SU-DHL-6 (cell line): ENCODE data around the gene ASAP2.

Experiments used
- H2AFZ ChIP-seq: fragments of 200-600 bp; sonication (generic); 2 replicates; pipeline ENCODE4 v1.6.1; 2014; ENCODE audit warnings: low read depth, mild to moderate bottlenecking, moderate library complexity, mixed read lengths, antibody characterized with exemption, low read length; ENCODE audit not compliant: severe bottlenecking
- H3F3A ChIP-seq: fragments of 200-600 bp; shearing (Covaris generic); 2 replicates; pipeline ENCODE4 v1.6.0; 2016; ENCODE audit warnings: antibody characterized with exemption, mild to moderate bottlenecking; ENCODE audit not compliant: insufficient read depth
- H3K27ac ChIP-seq: fragments of 200-600 bp; sonication (generic); 2 replicates; pipeline ENCODE4 v1.5.1; 2016; ENCODE audit warnings: low read depth, mild to moderate bottlenecking, low read length, moderate library complexity, mixed read lengths
- H3K27me3 ChIP-seq: fragments of 200-600 bp; sonication (generic), shearing (Covaris generic); 2 replicates; pipeline ENCODE4 v1.6.0; 2014; ENCODE audit warnings: mild to moderate bottlenecking, low read length
- H3K36me3 ChIP-seq: fragments of 200-600 bp; sonication (generic); 2 replicates; pipeline ENCODE4 v1.6.1; 2014; ENCODE audit warnings: mild to moderate bottlenecking, low read length, mixed read lengths
- H3K4me2 ChIP-seq: fragments of 300-600, 200-600 bp; shearing (Covaris generic), sonication (generic); 2 replicates; pipeline ENCODE4 v1.6.0; 2014; ENCODE audit warnings: low read length, low read depth, mild to moderate bottlenecking; ENCODE audit not compliant: poor library complexity, severe bottlenecking
- H3K4me3 ChIP-seq: fragments of 200-600 bp; sonication (generic); 2 replicates; pipeline ENCODE4 v1.5.1; 2014; ENCODE audit warnings: antibody characterized with exemption, low read length, mild to moderate bottlenecking, mixed read lengths; ENCODE audit not compliant: insufficient read depth, poor library complexity, severe bottlenecking
- H3K79me2 ChIP-seq: fragments of 200-600 bp; sonication (generic); 2 replicates; pipeline ENCODE4 v1.6.1; 2014; ENCODE audit warnings: mild to moderate bottlenecking, low read length, moderate library complexity; ENCODE audit not compliant: insufficient read depth
- H3K9ac ChIP-seq: fragments of 200-600 bp; sonication (generic); 2 replicates; pipeline ENCODE4 v1.7.0; 2014; ENCODE audit warnings: mild to moderate bottlenecking, low read length
- H3K9me2 ChIP-seq: fragments of 200-600 bp; sonication (generic); replicated peaks from 2 replicates; pipeline ENCODE4 v1.6.1; 2014; ENCODE audit warnings: low read length; ENCODE audit not compliant: insufficient read depth
- H3K9me3 ChIP-seq: fragments of 200-600 bp; sonication (generic); 2 replicates; pipeline ENCODE4 v1.6.1; 2014; ENCODE audit warnings: low read length, mixed read lengths; ENCODE audit not compliant: insufficient read depth
- H4K20me1 ChIP-seq: fragments of 200-600 bp; sonication (generic); 2 replicates; pipeline ENCODE4 v1.6.1; 2014; ENCODE audit warnings: low read depth, mild to moderate bottlenecking, antibody characterized with exemption, low read length, moderate library complexity, mixed read lengths
- CTCF ChIP-seq: fragments of 200-600 bp; sonication (generic); IDR thresholded peaks from one replicate; pipeline ENCODE4 v1.5.1; 2017; ENCODE audit warnings: antibody characterized with exemption, mild to moderate bottlenecking, low read length, moderate library complexity; ENCODE audit not compliant: insufficient read depth, poor library complexity, severe bottlenecking
- EZH2phosphoT487 ChIP-seq: fragments of 200-600 bp; sonication (generic), shearing (Covaris generic); conservative IDR thresholded peaks from 2 replicates; pipeline ENCODE4 v1.6.1; 2018; ENCODE audit warnings: mild to moderate bottlenecking, antibody characterized with exemption, low read length, moderate library complexity, mixed read lengths

ASAP2 gene

GRCh38 chr2:9329497-9329896, 122.9 kb downstream of the ASAP2 start:
- H3K79me2 ChIP-seq, result no peaks in the 10 kb centered on the region
- no peaks in the 10 kb centered on the region for H3K9me3 ChIP-seq
- H3K9ac ChIP-seq, result no peak overlapping the region
- no peak overlapping the region for H3K4me3 ChIP-seq
- no peaks in the 10 kb centered on the region for H4K20me1 ChIP-seq
- no peaks in the 10 kb centered on the region for H3K27me3 ChIP-seq
- TF ChIP-seq CTCF (no peak), EZH2phosphoT487 (no peak)
- H3K4me2 ChIP-seq, result no peak overlapping the region
- H2AFZ ChIP-seq, result no peak overlapping the region
- H3K36me3 ChIP-seq, result no peaks in the 10 kb centered on the region
- no peaks in the 10 kb centered on the region for H3K9me2 ChIP-seq
- H3F3A ChIP-seq, result no peaks in the 10 kb centered on the region
- H3K27ac ChIP-seq, result no peak overlapping the region

- Histone ChIP-seq H3K27me3 (no peaks in the 10 kb centered on the region), H3K79me2 (no peaks in the 10 kb centered on the region), H3F3A (no peaks in the 10 kb centered on the region), H3K4me3 (no peak overlapping the region), H3K9me3 (no peaks in the 10 kb centered on the region), H2AFZ (no peak overlapping the region), H3K9ac (no peak overlapping the region), H3K36me3 (no peaks in the 10 kb centered on the region), H3K27ac (no peak overlapping the region), H3K9me2 (no peaks in the 10 kb centered on the region), H4K20me1 (no peaks in the 10 kb centered on the region), H3K4me2 (no peak overlapping the region)
- TF ChIP-seq CTCF (no peak), EZH2phosphoT487 (no peak)
Observed at GRCh38 chr2:9330612-9331270, 124.1 kb downstream of the ASAP2 start.

GRCh38 chr2:9331704-9332103, 125.1 kb downstream of the ASAP2 start:
- Histone ChIP-seq H4K20me1 (no peaks in the 10 kb centered on the region), H3K4me2 (no peak overlapping the region), H3K9me3 (no peaks in the 10 kb centered on the region), H3K9me2 (no peaks in the 10 kb centered on the region), H3F3A (no peaks in the 10 kb centered on the region), H2AFZ (no peak overlapping the region), H3K36me3 (no peaks in the 10 kb centered on the region), H3K4me3 (no peak overlapping the region), H3K27ac (no peak overlapping the region), H3K9ac (no peak overlapping the region), H3K79me2 (no peaks in the 10 kb centered on the region), H3K27me3 (no peaks in the 10 kb centered on the region)
- no peak for TF ChIP-seq EZH2phosphoT487
- TF ChIP-seq CTCF, result no peak
